ENCODE data around the gene ARHGAP29. TPM values are rescaled to one million over a fixed set of nuclear protein-coding genes. Genes with fewer than 3 reads are reported as not detected.

ARHGAP29 gene
- total RNA-seq, 4 donors from 2014 or later, result 1.4 to 30.5 (median 5.6) TPM

- intact Hi-C loops (cut with DNase I), result no loop called here
- DNase-seq, result no peak
- no peak for TF ChIP-seq POLR2A (IDR thresholded peaks at IDR 0.05)
- TF ChIP-seq, protein P1, sequence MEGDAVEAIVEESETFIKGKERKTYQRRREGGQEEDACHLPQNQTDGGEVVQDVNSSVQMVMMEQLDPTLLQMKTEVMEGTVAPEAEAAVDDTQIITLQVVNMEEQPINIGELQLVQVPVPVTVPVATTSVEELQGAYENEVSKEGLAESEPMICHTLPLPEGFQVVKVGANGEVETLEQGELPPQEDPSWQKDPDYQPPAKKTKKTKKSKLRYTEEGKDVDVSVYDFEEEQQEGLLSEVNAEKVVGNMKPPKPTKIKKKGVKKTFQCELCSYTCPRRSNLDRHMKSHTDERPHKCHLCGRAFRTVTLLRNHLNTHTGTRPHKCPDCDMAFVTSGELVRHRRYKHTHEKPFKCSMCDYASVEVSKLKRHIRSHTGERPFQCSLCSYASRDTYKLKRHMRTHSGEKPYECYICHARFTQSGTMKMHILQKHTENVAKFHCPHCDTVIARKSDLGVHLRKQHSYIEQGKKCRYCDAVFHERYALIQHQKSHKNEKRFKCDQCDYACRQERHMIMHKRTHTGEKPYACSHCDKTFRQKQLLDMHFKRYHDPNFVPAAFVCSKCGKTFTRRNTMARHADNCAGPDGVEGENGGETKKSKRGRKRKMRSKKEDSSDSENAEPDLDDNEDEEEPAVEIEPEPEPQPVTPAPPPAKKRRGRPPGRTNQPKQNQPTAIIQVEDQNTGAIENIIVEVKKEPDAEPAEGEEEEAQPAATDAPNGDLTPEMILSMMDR (IDR thresholded peaks at IDR 0.05), result no peak
- no peak overlapping the region for H3K27ac ChIP-seq
- H3K27me3 ChIP-seq, result no peaks in the 10 kb centered on the region
- no peaks in the 10 kb centered on the region for H3K9me3 ChIP-seq
- H3K36me3 ChIP-seq, result no peaks in the 10 kb centered on the region
- WGBS, 2 donors, result 70 to 87% methylated on average over 4 of the region's 4 CpGs
- no peak overlapping the region for H3K4me3 ChIP-seq
- peaks cover 0 to 5% (median 0%) of the 10 kb centered on the region in 3 donors for H3K4me1 ChIP-seq
These were observed 8.6 kb downstream of the ARHGAP29 start for GRCh38 chr1:94228640-94229375.

DNA sequence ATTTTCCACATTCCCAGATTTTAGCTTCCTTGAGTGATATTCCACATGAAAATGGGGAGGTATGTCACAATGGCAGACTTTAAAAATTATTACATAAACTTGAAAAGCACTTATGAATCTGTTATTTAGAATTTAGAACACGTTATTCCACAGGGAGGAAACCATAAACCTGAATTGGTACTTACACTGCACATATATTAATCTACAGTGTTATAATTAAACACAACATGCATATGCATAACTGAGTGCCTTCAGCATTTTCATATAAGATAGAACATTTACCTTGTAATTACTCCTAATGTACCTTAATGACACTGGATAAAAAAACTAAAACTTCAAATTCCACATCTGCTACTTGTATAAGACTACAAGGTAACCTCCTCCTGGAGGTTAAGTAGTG lies 9.8 kb downstream of the ARHGAP29 start:
- Histone ChIP-seq H3K9me3 (no peaks in the 10 kb centered on the region), H3K4me1 (peaks cover 0 to 5% (median 0%) of the 10 kb centered on the region in 3 donors), H3K27me3 (no peaks in the 10 kb centered on the region), H3K4me3 (no peak overlapping the region), H3K27ac (no peak overlapping the region), H3K36me3 (no peaks in the 10 kb centered on the region)
- 67 to 76% methylated on average over 1 of the region's 1 CpG for WGBS, 2 donors
- no peak for DNase-seq
- intact Hi-C loops (cut with DNase I), result no loop called here
- no peak for TF ChIP-seq POLR2A (IDR thresholded peaks at IDR 0.05)
- TF ChIP-seq, protein P1 (IDR thresholded peaks at IDR 0.05), result no peak

DNA sequence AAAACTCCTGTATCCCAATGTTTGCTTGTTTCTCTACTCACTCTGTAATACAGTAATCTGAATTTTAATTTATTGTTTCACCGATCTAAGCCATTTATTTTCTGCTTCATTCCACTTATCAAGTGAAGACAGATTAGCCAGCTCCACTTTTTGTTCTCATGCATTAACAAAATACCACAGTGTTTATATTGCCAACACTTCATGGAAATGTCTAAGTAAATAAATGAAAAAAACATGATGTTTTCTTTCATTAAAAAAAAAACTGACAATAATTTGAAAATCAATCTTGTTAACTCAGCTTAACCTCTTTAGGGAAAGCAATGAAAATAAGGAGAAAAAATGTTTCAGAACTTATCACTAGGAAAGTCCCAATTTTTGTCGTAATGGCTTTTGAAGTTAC lies 11.5 kb downstream of the ARHGAP29 start:
- Histone ChIP-seq H3K27me3 (no peaks in the 10 kb centered on the region), H3K4me1 (peaks cover 0 to 5% (median 0%) of the 10 kb centered on the region in 3 donors), H3K9me3 (no peaks in the 10 kb centered on the region), H3K4me3 (no peak overlapping the region), H3K27ac (no peak overlapping the region), H3K36me3 (no peaks in the 10 kb centered on the region)
- no peak for DNase-seq
- 55 to 65% methylated on average over 2 of the region's 2 CpGs for WGBS, 2 donors
- intact Hi-C loops (cut with DNase I), result no loop called here
- TF ChIP-seq POLR2A (IDR thresholded peaks at IDR 0.05), result no peak
- TF ChIP-seq, protein P1 (IDR thresholded peaks at IDR 0.05), result no peak

- peaks cover 0 to 5% (median 0%) of the 10 kb centered on the region in 3 donors for H3K4me1 ChIP-seq
- no peaks in the 10 kb centered on the region for H3K9me3 ChIP-seq
- intact Hi-C loops (cut with DNase I), result no loop called here
- peak overlapping the region in 3 of 4 donors; percentile 24 to 50 (median 39) for H3K27ac ChIP-seq
- TF ChIP-seq, protein P1 (IDR thresholded peaks at IDR 0.05), result no peak
- TF ChIP-seq POLR2A (IDR thresholded peaks at IDR 0.05), result no peak
- WGBS, 2 donors, result 65 to 66% methylated on average over 2 of the region's 2 CpGs
- DNase-seq, result no peak
- no peaks in the 10 kb centered on the region for H3K36me3 ChIP-seq
- no peaks in the 10 kb centered on the region for H3K27me3 ChIP-seq
- H3K4me3 ChIP-seq, result no peak overlapping the region
These were observed 19.1 kb downstream of the ARHGAP29 start for GRCh38 chr1:94218332-94218731.

- no peak for TF ChIP-seq POLR2A (IDR thresholded peaks at IDR 0.05)
- TF ChIP-seq, protein P1 (IDR thresholded peaks at IDR 0.05), result no peak
- peaks cover 0 to 5% (median 0%) of the 10 kb centered on the region in 3 donors for H3K4me1 ChIP-seq
- no peak overlapping the region for H3K27ac ChIP-seq
These were observed 21.4 kb downstream of the ARHGAP29 start for GRCh38 chr1:94215955-94216354.

More at GRCh38 chr1:94215955-94216354, 21.4 kb downstream of the ARHGAP29 start:
- H3K9me3 ChIP-seq, result no peaks in the 10 kb centered on the region
- intact Hi-C loops (cut with DNase I), result no loop called here
- no peak overlapping the region for H3K4me3 ChIP-seq
- DNase-seq, result no peak
- H3K36me3 ChIP-seq, result no peaks in the 10 kb centered on the region
- no peaks in the 10 kb centered on the region for H3K27me3 ChIP-seq
